HG02981 (cell line): Measurements from ENCODE around the gene SLC24A4.

Experiments used
- ATAC-seq: cut with Tn5 transposase; IDR thresholded peaks from one replicate; pipeline ENCODE4 v1.9.1; 2021; ENCODE audit warnings: mild to moderate bottlenecking, moderate library complexity; ENCODE audit not compliant: unreplicated experiment

The SLC24A4 gene

GRCh38 chr14:92323011-92323915, at the start of gene SLC24A4:
Gene SLC24A4, plus strand, starts transcription at chr14:92323165. Its CDS starts 666 bp downstream, at chr14:92323831.
- ATAC-seq, result no peak

GRCh38 chr14:92273166-92273565, 49.8 kb upstream of the SLC24A4 start:
- no peak for ATAC-seq

- ATAC-seq, result no peak
Observed at GRCh38 chr14:92274055-92274454, 48.9 kb upstream of the SLC24A4 start.

GRCh38 chr14:92276074-92276473, 46.9 kb upstream of the SLC24A4 start:
- no peak for ATAC-seq

GRCh38 chr14:92277031-92277430, 45.9 kb upstream of the SLC24A4 start:
- ATAC-seq, result no peak

- no peak for ATAC-seq
Observed at GRCh38 chr14:92280554-92281262, 42.3 kb upstream of the SLC24A4 start.

GRCh38 chr14:92282669-92283068, 40.3 kb upstream of the SLC24A4 start:
- no peak for ATAC-seq

GRCh38 chr14:92285311-92285710, 37.7 kb upstream of the SLC24A4 start:
- ATAC-seq, result no peak

GRCh38 chr14:92287987-92288386, 35.0 kb upstream of the SLC24A4 start:
- ATAC-seq, result no peak

- ATAC-seq, result no peak
Observed at GRCh38 chr14:92288994-92289660, 33.8 kb upstream of the SLC24A4 start.

- ATAC-seq, result no peak
Observed at GRCh38 chr14:92292673-92293072, 30.3 kb upstream of the SLC24A4 start.

GRCh38 chr14:92294506-92294905, 28.5 kb upstream of the SLC24A4 start:
- no peak for ATAC-seq

GRCh38 chr14:92297818-92298595, 25.0 kb upstream of the SLC24A4 start:
- no peak for ATAC-seq

GRCh38 chr14:92302481-92302880, 20.5 kb upstream of the SLC24A4 start:
- no peak for ATAC-seq

GRCh38 chr14:92308716-92309115, 14.2 kb upstream of the SLC24A4 start:
- no peak for ATAC-seq

- ATAC-seq, result no peak
Observed at GRCh38 chr14:92309968-92310530, 12.9 kb upstream of the SLC24A4 start.

- ATAC-seq, result no peak
Observed at GRCh38 chr14:92310776-92311375, 12.1 kb upstream of the SLC24A4 start.

GRCh38 chr14:92314182-92314581, 8.8 kb upstream of the SLC24A4 start:
- no peak for ATAC-seq

- no peak for ATAC-seq
Observed at GRCh38 chr14:92315050-92315805, 7.7 kb upstream of the SLC24A4 start.
